K562 (cell line): ENCODE results near the gene KLK11. TPM values are rescaled to one million over a fixed set of nuclear protein-coding genes. Genes with fewer than 3 reads are reported as not detected.

Experiments
- ATAC-seq: fragments of 200-7000 bp; cut with Tn5 transposase; 3 replicates; pipeline ENCODE4 v1.9.1; 2020; ENCODE audit warnings: moderate library complexity
- BruUV-seq: library from RNA; stranded (reverse); fragments of 400-500 nt; replicated peaks from 2 replicates; lab custom pipeline; 2021; lab: Mats Ljungman, UMichigan
- CTCF ChIA-PET: fragments of 300-600 bp; formaldehyde crosslinking; extraction: SDS; loops from one replicate; lab custom pipeline; 2021; ENCODE audit warnings: low intra/inter-chr PET ratio; lab: Yijun Ruan, JAX
- POLR2A ChIA-PET: fragments of 300-600, 350-650 bp; sonication (Branson Sonifier 250); formaldehyde crosslinking; extraction: SDS; loops from one replicate; lab custom pipeline; 2021; ENCODE audit warnings: antibody characterized with exemption, inconsistent platforms; lab: Yijun Ruan, JAX
- DNase-seq, 4 experiments: peaks; one replicate each; pipeline versions ENCODE4 v3.0.0 to v3.0.0-alpha.2; 2011 to 2018; ENCODE audit warnings: low spot score in 3 of 4, mixed read lengths in 3 of 4; ENCODE audit errors: extremely low read depth in 1 of 4
- FAIRE-seq: peaks from 2 replicates; lab custom pipeline; 2011; peaks lifted over from hg19 to GRCh38; lab: Jason Lieb, UNC
- H2AFZ ChIP-seq: 2 replicates; pipeline ENCODE4 v1.6.0; 2011; ENCODE audit warnings: low read depth, low read length, control low read depth, inconsistent platforms
- H3K27ac ChIP-seq: fragments of 200-600 bp; 3 replicates; pipeline ENCODE4 v1.8.0; 2011; ENCODE audit warnings: low read depth, mild to moderate bottlenecking, control low read depth, inconsistent platforms, low read length, moderate library complexity, mixed read lengths; ENCODE audit errors: extremely low read depth
- H3K27me3 ChIP-seq, 2 experiments: fragments of 300-600 bp in 1 of 2; 2 replicates in 1 of 2; 3 replicates in 1 of 2; pipeline versions ENCODE4 v1.6.0 to v1.8.0; 2011; ENCODE audit warnings: inconsistent platforms in 2 of 2, low read length in 2 of 2, mild to moderate bottlenecking in 1 of 2, mixed read lengths in 1 of 2, moderate library complexity in 1 of 2; ENCODE audit not compliant: control insufficient read depth in 2 of 2, insufficient read depth in 2 of 2
- H3K36me3 ChIP-seq: fragments of 300-600 bp; 3 replicates; pipeline ENCODE4 v1.8.0; 2011; ENCODE audit warnings: mild to moderate bottlenecking, low read length, inconsistent platforms; ENCODE audit not compliant: control insufficient read depth, insufficient read depth
- H3K4me1 ChIP-seq, 2 experiments: fragments of 200-600 bp in 1 of 2; replicated peaks in 1 of 2; 2 replicates in 1 of 2; 3 replicates in 1 of 2; pipeline versions ENCODE4 v1.5.1 to v1.8.0; 2011; ENCODE audit warnings: inconsistent platforms in 2 of 2, low read length in 2 of 2, mild to moderate bottlenecking in 1 of 2, mixed read lengths in 1 of 2, moderate library complexity in 1 of 2; ENCODE audit not compliant: control insufficient read depth in 2 of 2, insufficient read depth in 2 of 2
- H3K4me2 ChIP-seq: 2 replicates; pipeline ENCODE4 v1.6.1; 2011; ENCODE audit warnings: low read length, control low read depth, inconsistent platforms, mixed read lengths; ENCODE audit not compliant: insufficient read depth
- H3K4me3 ChIP-seq: fragments of 200-600 bp; sonication (generic), shearing (Covaris generic); 2 replicates; pipeline ENCODE4 v1.5.1; 2016; ENCODE audit warnings: control low read depth, inconsistent platforms
- H3K79me2 ChIP-seq: fragments of 200-600 bp; 3 replicates; pipeline ENCODE4 v1.8.0; 2011; ENCODE audit warnings: low read length, inconsistent platforms; ENCODE audit not compliant: control insufficient read depth, insufficient read depth
- H3K9ac ChIP-seq, 2 experiments: 2 replicates each; pipeline versions ENCODE4 v1.6.0 to v1.6.1; 2011; ENCODE audit warnings: low read depth in 2 of 2, low read length in 2 of 2, control low read depth in 1 of 2, inconsistent platforms in 1 of 2, mild to moderate bottlenecking in 1 of 2, mixed read lengths in 1 of 2; ENCODE audit not compliant: insufficient read depth in 1 of 2
- H3K9me1 ChIP-seq: one replicate; pipeline ENCODE4 v1.6.0; 2011; ENCODE audit warnings: inconsistent platforms, mild to moderate bottlenecking, low read length, moderate library complexity; ENCODE audit not compliant: control insufficient read depth, insufficient read depth
- H3K9me3 ChIP-seq: replicated peaks from 2 replicates; pipeline ENCODE4 v1.5.1; 2011; ENCODE audit warnings: low read depth, low read length, inconsistent platforms; ENCODE audit not compliant: control insufficient read depth, insufficient read depth
- H4K20me1 ChIP-seq: replicated peaks from 2 replicates; pipeline ENCODE4 v1.6.1; 2011; ENCODE audit warnings: low read length, inconsistent platforms, mixed read lengths; ENCODE audit not compliant: control insufficient read depth, insufficient read depth
- BDP1 ChIP-seq: IDR thresholded peaks from 3 replicates; pipeline ENCODE4 v1.6.1; 2011; ENCODE audit not compliant: insufficient read length, insufficient read depth
- GATAD2B ChIP-seq: fragments of 450-650 bp; IDR thresholded peaks from 2 replicates; pipeline ENCODE4 v1.6.1; 2017; ENCODE audit warnings: mild to moderate bottlenecking, borderline replicate concordance
- NR2F6 ChIP-seq: fragments of 450-650 bp; formaldehyde crosslinking; IDR thresholded peaks from 2 replicates; pipeline ENCODE4 v1.4.0; 2020; ENCODE audit warnings: mild to moderate bottlenecking
- RB1 ChIP-seq: fragments of 450-650 bp; IDR thresholded peaks from 2 replicates; pipeline ENCODE4 v1.6.1; 2017; ENCODE audit warnings: low read depth, mild to moderate bottlenecking
- RBBP5 ChIP-seq: fragments of 200-600 bp; sonication (generic); IDR thresholded peaks from 2 replicates; pipeline ENCODE4 v1.6.1; 2012; ENCODE audit warnings: borderline replicate concordance, mild to moderate bottlenecking, low read length, control low read depth, inconsistent platforms; ENCODE audit not compliant: insufficient read depth, poor library complexity, severe bottlenecking
- SNIP1 ChIP-seq: fragments of 450-650 bp; IDR thresholded peaks from 2 replicates; pipeline ENCODE4 v1.7.1; 2017; ENCODE audit warnings: low read depth, mild to moderate bottlenecking
- ZBTB17 ChIP-seq: fragments of 450-650 bp; formaldehyde crosslinking; IDR thresholded peaks from 2 replicates; pipeline ENCODE4 v1.4.0; 2020; ENCODE audit warnings: mild to moderate bottlenecking
- ZNF699 ChIP-seq: fragments of 250-450 bp; sonication (Bioruptor Pico); IDR thresholded peaks from 2 replicates; pipeline ENCODE4 v1.8.0; 2021; ENCODE audit warnings: mild to moderate bottlenecking, moderate library complexity; ENCODE audit not compliant: insufficient replicate concordance
- WGBS: fragments of 100-300 bp; shearing (Covaris generic); methylation state at CpG from one replicate; pipeline ENCODE4 v1.1.6; 2016; ENCODE audit warnings: low coverage, mixed read lengths; ENCODE audit not compliant: insufficient coverage; ENCODE audit errors: missing lambda C conversion rate; 5-methylcytosine and 5-hydroxymethylcytosine counted together
- in situ Hi-C: fragments of 300-500 bp; cut with MboI; formaldehyde crosslinking; loops from 4 replicates; pipeline ENCODE4 v1.15.0; 2018; ENCODE audit warnings: inconsistent platforms, mixed read lengths
- intact Hi-C: fragments of 100-400 bp; cut with micrococcal nuclease; formaldehyde crosslinking; loops from 2 replicates; pipeline ENCODE4 v1.14.2; 2022
- polyA plus RNA-seq, 8 experiments: library from polyadenylated mRNA; depleted of rRNA in 4 of 8; stranded (reverse) in 5 of 8; unstranded in 3 of 8; fragments of >200 nt; fragmentation: Nextera tagmentation in 2 of 8; fragmentation: Illumina TruSeq in 1 of 8; extraction: Ambion mirVana in 2 of 8; extraction: Trizol in 1 of 8; gene quantifications; 2 replicates each; pipeline versions ENCODE4 v1.2.1 to v1.2.3, GENCODE V29; 2011 to 2014; ENCODE audit warnings: inconsistent platforms in 1 of 8, missing spikeins in 1 of 8
- total RNA-seq, 7 experiments: library from RNA; depleted of rRNA in 6 of 7; stranded (reverse); fragments of >200 nt in 6 of 7; fragmentation: Illumina TruSeq in 2 of 7; extraction: Trizol in 2 of 7; gene quantifications; 2 replicates each; pipeline versions ENCODE4 v1.2.1 to v1.2.3, GENCODE V29; 2011 to 2021; ENCODE audit warnings: low replicate concordance in 1 of 7
- TF ChIP-seq, protein P1 (sequence below): fragments of 200-400 bp; formaldehyde crosslinking; IDR thresholded peaks from 2 replicates; pipeline ENCODE4 v1.6.1; 2017; ENCODE audit warnings: mild to moderate bottlenecking, low read depth, low read length, moderate library complexity
- TF ChIP-seq, protein P2 (sequence below): fragments of 450-650 bp; IDR thresholded peaks from 2 replicates; pipeline ENCODE4 v1.6.1; 2017; ENCODE audit warnings: antibody characterized with exemption, mild to moderate bottlenecking
- TF ChIP-seq, protein P3 (sequence below), 2 experiments: fragments of 200-800 bp in 1 of 2; sonication (Bioruptor generic) in 1 of 2; sonication (generic) in 1 of 2; formaldehyde crosslinking in 1 of 2; IDR thresholded peaks in 1 of 2; conservative IDR thresholded peaks in 1 of 2; 2 replicates each; pipeline versions ENCODE4 v1.5.0 to v1.6.1; 2016 to 2020; ENCODE audit warnings: missing compliant biosample characterization in 1 of 2, missing genetic modification characterization in 1 of 2, missing genetic modification reagents in 1 of 2
- TF ChIP-seq, protein P4 (sequence below): fragments of 450-650 bp; formaldehyde crosslinking; IDR thresholded peaks from 2 replicates; pipeline ENCODE4 v1.4.0; 2022; ENCODE audit warnings: mild to moderate bottlenecking, moderate library complexity

KLK11 gene
- total and polyA plus RNA-seq, 9 of the 15 experiments (the other 6 are each of a cell fraction or from before 2014, with no cell fraction given), result not detected

DNA sequence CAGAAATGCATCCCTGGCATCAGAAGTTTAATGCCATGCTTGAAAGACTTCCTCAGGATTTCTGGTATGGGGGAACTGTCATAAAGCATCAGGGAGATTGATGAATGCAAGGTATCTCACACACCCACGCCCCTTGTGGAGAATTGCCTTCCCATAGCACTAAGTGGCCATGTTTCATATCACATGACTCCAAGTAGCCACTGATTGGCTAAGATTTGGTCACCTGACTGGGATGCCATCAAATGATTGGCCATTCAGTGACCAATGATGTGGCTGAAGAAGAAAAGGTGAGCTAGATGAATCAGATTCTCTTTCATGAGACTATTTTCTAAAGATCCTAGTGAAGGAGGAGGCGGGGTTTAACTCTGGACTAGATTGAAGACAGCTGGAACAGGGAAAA, 32.3 kb downstream of the KLK11 start (continued):
- TF ChIP-seq, protein P1, sequence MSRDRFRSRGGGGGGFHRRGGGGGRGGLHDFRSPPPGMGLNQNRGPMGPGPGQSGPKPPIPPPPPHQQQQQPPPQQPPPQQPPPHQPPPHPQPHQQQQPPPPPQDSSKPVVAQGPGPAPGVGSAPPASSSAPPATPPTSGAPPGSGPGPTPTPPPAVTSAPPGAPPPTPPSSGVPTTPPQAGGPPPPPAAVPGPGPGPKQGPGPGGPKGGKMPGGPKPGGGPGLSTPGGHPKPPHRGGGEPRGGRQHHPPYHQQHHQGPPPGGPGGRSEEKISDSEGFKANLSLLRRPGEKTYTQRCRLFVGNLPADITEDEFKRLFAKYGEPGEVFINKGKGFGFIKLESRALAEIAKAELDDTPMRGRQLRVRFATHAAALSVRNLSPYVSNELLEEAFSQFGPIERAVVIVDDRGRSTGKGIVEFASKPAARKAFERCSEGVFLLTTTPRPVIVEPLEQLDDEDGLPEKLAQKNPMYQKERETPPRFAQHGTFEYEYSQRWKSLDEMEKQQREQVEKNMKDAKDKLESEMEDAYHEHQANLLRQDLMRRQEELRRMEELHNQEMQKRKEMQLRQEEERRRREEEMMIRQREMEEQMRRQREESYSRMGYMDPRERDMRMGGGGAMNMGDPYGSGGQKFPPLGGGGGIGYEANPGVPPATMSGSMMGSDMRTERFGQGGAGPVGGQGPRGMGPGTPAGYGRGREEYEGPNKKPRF, result no peak
- TF ChIP-seq BDP1, result no peak
- TF ChIP-seq, protein P2, sequence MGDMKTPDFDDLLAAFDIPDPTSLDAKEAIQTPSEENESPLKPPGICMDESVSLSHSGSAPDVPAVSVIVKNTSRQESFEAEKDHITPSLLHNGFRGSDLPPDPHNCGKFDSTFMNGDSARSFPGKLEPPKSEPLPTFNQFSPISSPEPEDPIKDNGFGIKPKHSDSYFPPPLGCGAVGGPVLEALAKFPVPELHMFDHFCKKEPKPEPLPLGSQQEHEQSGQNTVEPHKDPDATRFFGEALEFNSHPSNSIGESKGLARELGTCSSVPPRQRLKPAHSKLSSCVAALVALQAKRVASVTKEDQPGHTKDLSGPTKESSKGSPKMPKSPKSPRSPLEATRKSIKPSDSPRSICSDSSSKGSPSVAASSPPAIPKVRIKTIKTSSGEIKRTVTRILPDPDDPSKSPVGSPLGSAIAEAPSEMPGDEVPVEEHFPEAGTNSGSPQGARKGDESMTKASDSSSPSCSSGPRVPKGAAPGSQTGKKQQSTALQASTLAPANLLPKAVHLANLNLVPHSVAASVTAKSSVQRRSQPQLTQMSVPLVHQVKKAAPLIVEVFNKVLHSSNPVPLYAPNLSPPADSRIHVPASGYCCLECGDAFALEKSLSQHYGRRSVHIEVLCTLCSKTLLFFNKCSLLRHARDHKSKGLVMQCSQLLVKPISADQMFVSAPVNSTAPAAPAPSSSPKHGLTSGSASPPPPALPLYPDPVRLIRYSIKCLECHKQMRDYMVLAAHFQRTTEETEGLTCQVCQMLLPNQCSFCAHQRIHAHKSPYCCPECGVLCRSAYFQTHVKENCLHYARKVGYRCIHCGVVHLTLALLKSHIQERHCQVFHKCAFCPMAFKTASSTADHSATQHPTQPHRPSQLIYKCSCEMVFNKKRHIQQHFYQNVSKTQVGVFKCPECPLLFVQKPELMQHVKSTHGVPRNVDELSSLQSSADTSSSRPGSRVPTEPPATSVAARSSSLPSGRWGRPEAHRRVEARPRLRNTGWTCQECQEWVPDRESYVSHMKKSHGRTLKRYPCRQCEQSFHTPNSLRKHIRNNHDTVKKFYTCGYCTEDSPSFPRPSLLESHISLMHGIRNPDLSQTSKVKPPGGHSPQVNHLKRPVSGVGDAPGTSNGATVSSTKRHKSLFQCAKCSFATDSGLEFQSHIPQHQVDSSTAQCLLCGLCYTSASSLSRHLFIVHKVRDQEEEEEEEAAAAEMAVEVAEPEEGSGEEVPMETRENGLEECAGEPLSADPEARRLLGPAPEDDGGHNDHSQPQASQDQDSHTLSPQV, result no peak

DNA sequence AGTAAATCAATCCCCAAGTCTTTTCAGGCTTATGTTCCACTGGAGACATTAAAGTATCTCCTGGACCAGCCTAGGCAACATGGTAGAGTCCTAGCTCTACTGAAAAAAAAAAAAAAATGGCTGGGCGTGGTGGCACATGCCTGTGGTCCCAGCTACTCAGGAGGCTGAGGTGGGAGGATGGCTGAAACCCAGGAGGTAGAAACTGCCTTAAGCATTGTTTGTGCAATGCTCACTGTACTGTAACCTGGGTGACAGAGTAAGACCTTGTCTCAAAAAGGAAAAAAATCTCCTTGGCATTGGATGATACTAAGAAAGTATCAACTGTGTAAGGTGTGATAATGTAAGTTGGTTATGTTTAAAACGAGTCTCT, 33.8 kb downstream of the KLK11 start:
- intact Hi-C loops, result no loop called here
- in situ Hi-C loops, result no loop called here
- CTCF ChIA-PET, result no interaction called here
- POLR2A ChIA-PET, result interaction anchor here (0.6 to 0.8 kb wide), 2 partner anchors 195 to 662 kb away, joined by 3 read pairs; no protein-coding TSS in a partner anchor
- H3K9ac ChIP-seq, result no peak overlapping the region
- no peaks in the 10 kb centered on the region for H3K9me1 ChIP-seq
- no peak for FAIRE-seq
- no peak overlapping the region for H2AFZ ChIP-seq
- peaks cover 3 to 17% of the 10 kb centered on the region in 2 experiments; a peak in 3 of 5 replicates for H3K27me3 ChIP-seq
- DNase-seq, result no peak
- no peak overlapping the region for H3K4me3 ChIP-seq
- no TSS peak for BruUV-seq
- H3K4me2 ChIP-seq, result no peak overlapping the region
- 4% methylated on average over 2 of the region's 2 CpGs for WGBS
- H4K20me1 ChIP-seq, result no peaks in the 10 kb centered on the region
- H3K9me3 ChIP-seq, result no peaks in the 10 kb centered on the region; the same call in 1 of the 2 replicates
- no peak overlapping the region for H3K27ac ChIP-seq
- no peaks in the 10 kb centered on the region for H3K36me3 ChIP-seq
- no peaks in the 10 kb centered on the region for H3K4me1 ChIP-seq
- H3K79me2 ChIP-seq, result no peaks in the 10 kb centered on the region
- no peak for ATAC-seq
- no peak for TF ChIP-seq RBBP5
- TF ChIP-seq RB1, result no peak
- no peak for TF ChIP-seq SNIP1
- TF ChIP-seq ZNF699 (CRISPR knock-in tag), result no peak
- no peak for TF ChIP-seq NR2F6 (CRISPR knock-in tag)
- TF ChIP-seq, protein P3, sequence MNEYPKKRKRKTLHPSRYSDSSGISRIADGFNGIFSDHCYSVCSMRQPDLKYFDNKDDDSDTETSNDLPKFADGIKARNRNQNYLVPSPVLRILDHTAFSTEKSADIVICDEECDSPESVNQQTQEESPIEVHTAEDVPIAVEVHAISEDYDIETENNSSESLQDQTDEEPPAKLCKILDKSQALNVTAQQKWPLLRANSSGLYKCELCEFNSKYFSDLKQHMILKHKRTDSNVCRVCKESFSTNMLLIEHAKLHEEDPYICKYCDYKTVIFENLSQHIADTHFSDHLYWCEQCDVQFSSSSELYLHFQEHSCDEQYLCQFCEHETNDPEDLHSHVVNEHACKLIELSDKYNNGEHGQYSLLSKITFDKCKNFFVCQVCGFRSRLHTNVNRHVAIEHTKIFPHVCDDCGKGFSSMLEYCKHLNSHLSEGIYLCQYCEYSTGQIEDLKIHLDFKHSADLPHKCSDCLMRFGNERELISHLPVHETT (CRISPR knock-in tag; conservative IDR thresholded peaks at IDR 0.05 in 1 of 2, IDR thresholded peaks at IDR 0.05 in 1 of 2), result no peak
- TF ChIP-seq ZBTB17, result no peak
- TF ChIP-seq, protein P4, sequence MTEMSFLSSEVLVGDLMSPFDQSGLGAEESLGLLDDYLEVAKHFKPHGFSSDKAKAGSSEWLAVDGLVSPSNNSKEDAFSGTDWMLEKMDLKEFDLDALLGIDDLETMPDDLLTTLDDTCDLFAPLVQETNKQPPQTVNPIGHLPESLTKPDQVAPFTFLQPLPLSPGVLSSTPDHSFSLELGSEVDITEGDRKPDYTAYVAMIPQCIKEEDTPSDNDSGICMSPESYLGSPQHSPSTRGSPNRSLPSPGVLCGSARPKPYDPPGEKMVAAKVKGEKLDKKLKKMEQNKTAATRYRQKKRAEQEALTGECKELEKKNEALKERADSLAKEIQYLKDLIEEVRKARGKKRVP, result no peak
- no peak for TF ChIP-seq GATAD2B
